Measurements from ENCODE around the gene HMCN2.

DNA sequence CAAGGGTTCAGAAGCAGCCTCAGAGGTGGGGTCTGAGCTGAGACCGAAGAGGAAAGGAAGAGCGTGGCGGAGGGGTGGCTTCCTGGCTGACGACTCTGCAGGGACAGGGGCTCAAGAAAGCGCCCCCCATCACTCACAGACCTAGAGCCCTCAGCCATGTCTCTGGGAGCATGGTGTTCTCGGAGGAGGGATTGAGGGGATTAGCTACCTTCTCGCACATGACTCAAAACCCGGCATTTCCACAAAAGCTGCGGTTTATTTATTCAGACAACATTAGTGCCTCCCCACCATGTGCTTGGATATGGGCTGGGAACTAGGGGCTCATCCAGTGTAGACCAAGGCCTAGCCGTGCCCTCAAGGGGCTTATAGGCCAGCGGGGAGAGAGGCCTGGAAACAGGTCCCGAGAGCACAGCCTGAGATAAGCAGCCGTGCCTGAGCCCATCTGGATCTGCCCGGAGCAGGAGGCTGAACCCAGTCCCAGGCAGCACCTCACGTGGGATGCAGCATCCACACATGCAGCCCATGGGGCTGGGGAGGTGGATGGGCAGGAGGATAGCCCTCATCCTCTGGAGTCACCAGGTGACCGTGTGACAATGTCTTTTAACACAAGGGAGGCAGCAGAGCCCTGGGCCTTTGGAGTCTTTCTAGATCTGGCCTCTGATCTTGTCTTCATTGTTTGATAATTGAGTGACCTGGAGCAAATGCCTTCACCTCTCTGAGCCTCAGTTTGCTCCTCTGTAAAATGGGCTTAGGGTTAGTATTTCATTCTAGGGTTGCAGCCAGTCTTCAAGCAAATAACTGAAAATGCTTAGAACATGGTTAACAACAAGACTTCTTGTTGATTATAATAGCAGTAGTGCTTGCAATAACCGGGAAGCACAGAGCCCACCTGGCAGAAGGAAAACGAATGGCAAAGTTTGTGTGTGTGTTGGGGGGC, 878 bp upstream of the HMCN2 start:
- TF ChIP-seq ZNF274 (IDR thresholded peaks at IDR 0.05; ENCODE audit: low read depth, low read length) (no peak), YY1 (IDR thresholded peaks at IDR 0.05; ENCODE audit: insufficient read depth, insufficient read length) (no peak), SUZ12 (IDR thresholded peaks at IDR 0.05; ENCODE audit: extremely low read depth, insufficient read depth, insufficient read length) (no peak)
